Measurements from ENCODE around the gene KHSRP.

KHSRP gene, protein sequence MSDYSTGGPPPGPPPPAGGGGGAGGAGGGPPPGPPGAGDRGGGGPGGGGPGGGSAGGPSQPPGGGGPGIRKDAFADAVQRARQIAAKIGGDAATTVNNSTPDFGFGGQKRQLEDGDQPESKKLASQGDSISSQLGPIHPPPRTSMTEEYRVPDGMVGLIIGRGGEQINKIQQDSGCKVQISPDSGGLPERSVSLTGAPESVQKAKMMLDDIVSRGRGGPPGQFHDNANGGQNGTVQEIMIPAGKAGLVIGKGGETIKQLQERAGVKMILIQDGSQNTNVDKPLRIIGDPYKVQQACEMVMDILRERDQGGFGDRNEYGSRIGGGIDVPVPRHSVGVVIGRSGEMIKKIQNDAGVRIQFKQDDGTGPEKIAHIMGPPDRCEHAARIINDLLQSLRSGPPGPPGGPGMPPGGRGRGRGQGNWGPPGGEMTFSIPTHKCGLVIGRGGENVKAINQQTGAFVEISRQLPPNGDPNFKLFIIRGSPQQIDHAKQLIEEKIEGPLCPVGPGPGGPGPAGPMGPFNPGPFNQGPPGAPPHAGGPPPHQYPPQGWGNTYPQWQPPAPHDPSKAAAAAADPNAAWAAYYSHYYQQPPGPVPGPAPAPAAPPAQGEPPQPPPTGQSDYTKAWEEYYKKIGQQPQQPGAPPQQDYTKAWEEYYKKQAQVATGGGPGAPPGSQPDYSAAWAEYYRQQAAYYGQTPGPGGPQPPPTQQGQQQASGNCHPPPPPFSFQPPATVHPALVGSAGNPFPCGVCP

DNA sequence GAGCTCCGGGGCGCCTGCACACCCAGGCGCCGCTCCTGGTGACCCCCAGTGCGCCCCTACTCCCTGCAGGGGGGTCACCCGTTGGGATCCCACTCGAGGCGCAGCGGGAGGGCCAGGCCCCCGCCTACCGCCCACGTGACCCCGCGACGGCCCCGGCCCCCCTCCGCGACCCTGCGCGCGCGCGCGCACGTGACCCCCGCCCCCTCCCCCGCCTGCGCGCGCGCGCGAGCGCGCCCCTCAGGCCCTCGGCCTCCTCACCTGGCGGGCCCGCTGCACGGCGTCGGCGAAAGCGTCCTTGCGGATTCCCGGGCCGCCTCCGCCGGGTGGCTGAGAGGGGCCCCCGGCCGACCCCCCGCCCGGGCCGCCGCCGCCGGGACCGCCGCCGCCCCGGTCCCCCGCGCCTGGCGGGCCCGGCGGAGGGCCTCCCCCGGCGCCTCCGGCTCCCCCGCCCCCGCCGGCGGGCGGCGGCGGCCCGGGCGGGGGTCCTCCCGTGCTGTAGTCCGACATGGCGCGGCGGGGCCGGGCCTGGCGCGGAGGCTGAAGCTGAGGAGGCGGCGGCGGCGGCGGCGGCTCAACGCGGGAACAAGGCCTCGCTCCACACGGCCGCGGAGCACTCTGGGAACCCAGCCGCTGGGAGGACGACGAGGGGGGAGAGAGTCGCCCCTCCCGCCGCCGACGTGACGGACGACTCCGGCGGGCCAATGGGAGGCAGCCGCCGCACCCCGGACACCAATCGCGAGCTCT lies at the start of gene KHSRP:
Gene KHSRP (minus strand): TSS at position 617 of the 744 bp plus-strand sequence. CDS start 110 bp downstream, at position 507.
- DNase-seq (ENCODE audit: low read depth), result no peak
- peak within 1 kb of the TSS; percentile 71 for H3K4me3 ChIP-seq (ENCODE audit: low read depth, low read length)

DNA sequence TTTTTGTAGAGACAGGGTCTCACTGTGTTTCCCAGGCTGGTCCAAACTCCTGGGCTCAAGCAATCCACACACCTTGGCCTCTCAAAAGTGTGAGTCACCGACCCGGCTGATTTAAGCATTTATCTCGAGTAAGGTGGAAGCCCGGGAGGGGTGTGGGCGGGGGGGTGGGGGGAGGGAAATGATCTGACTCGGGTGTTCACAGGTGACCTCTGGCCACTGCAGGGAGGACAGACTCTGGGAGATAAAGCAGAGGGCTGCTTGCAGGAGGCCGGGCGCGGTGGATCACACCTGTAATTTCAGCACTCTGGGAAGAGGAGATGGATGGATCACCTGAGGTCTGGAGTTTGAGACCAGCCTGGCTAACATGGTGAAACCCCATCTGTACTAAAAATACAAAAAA lies 49.0 kb upstream of the KHSRP start:
- DNase-seq (ENCODE audit: low read depth), result no peak
- no peak overlapping the region for H3K4me3 ChIP-seq (ENCODE audit: low read depth, low read length)

- no peak for DNase-seq (ENCODE audit: low read depth)
- no peak overlapping the region for H3K4me3 ChIP-seq (ENCODE audit: low read depth, low read length)
Observed at GRCh38 chr19:6472713-6473112, 48.1 kb upstream of the KHSRP start.

DNA sequence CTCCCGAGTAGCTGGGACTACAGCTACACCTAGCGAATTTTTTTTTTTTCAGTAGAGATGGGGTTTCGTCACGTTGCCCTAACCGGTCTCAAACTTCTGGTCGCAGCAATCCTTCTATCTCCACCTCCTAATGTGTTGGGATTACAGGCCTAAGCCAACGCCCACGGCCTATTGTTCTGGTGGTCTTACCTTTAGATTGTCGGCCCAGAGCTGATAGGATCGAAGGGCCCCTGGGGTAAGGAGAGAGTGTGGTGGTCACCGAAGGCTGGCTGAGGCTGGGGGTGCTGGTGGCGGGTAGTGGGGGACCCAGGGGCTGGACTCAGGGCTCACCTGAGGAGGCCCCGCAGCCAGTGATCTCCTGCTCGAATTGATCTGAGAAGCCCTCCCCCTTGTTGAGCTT lies 46.5 kb upstream of the KHSRP start:
- no peak for DNase-seq (ENCODE audit: low read depth)
- no peak overlapping the region for H3K4me3 ChIP-seq (ENCODE audit: low read depth, low read length)

- no peak overlapping the region for H3K4me3 ChIP-seq (ENCODE audit: low read depth, low read length)
- no peak for DNase-seq (ENCODE audit: low read depth)
Observed at GRCh38 chr19:6470173-6470572, 45.6 kb upstream of the KHSRP start.

DNA sequence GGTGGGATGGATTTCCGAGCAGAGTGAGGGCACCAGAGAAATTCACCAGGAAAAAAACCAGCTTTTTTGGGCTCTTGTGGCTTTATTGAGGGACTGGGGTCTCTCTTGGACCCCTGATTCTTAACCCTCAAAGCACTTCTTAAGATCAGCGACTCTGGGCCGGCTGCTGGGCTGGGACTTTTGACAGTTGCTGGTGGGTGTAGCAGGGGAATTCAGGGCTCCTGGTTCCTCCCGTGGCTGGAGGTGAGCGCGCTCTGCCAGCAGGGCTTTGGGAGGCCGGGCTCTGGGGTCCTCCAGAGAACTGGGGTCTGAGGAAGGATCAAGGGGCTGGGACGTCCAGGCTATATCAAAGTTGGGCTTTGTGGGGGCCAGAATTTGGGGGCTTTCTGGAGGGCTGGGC lies 42.8 kb upstream of the KHSRP start:
- H3K4me3 ChIP-seq (ENCODE audit: low read depth, low read length), result no peak overlapping the region
- no peak for DNase-seq (ENCODE audit: low read depth)

- no peak for DNase-seq (ENCODE audit: low read depth)
- no peak overlapping the region for H3K4me3 ChIP-seq (ENCODE audit: low read depth, low read length)
Observed at GRCh38 chr19:6466526-6467248, 42.1 kb upstream of the KHSRP start.

DNA sequence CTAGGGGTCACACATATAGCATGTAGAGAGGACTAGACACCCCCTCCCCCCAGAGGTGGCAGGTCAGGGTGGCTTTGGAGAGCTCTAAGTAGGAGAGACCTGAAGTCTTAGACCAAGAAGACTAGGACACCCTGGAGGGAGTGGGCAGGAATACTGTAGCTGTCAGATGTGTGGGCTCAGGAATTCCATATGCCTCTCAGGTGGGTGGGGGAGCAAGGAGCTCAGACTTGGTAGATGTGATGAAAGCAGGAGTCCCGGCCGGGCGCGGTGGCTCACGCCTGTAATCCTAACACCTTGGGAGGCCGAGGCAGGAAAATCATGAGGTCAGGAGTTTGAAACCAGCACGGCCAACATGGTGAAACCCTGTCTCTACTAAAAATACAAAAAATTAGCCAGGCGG lies 41.1 kb upstream of the KHSRP start:
- no peak overlapping the region for H3K4me3 ChIP-seq (ENCODE audit: low read depth, low read length)

DNA sequence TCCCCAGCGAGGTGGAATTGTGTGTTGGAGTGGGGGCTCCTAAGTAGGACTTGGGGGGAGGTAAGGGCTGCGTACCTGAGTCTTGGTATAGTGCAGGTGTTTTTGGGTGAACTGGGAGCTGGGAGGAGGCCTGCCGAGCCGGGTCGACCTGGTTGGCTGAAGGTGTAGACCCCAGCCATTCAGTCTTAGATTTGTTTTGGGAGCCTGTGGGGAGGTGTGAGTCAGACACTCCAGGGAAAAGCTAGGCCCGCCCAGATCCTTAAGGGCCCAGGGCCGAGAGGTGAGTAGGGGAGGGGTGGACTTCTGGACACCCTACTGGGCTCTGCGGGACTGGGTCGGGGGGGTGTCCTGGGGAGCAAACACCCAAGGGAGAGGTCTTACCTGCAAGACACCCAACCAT lies 40.4 kb upstream of the KHSRP start:
- no peak overlapping the region for H3K4me3 ChIP-seq (ENCODE audit: low read depth, low read length)
- DNase-seq (ENCODE audit: low read depth), result no peak

More for the DNA sequence above, 41.1 kb upstream of the KHSRP start:
- DNase-seq (ENCODE audit: low read depth), result no peak

GRCh38 chr19:6464070-6464873 lies 39.7 kb upstream of the KHSRP start, which contains the start of gene CRB3:
CRB3 (plus strand) TSS chr19:6464271; CDS start chr19:6464702, 431 bp downstream.
- no peak for DNase-seq (ENCODE audit: low read depth)
- no peak within 1 kb of the TSS for H3K4me3 ChIP-seq (ENCODE audit: low read depth, low read length)

DNA sequence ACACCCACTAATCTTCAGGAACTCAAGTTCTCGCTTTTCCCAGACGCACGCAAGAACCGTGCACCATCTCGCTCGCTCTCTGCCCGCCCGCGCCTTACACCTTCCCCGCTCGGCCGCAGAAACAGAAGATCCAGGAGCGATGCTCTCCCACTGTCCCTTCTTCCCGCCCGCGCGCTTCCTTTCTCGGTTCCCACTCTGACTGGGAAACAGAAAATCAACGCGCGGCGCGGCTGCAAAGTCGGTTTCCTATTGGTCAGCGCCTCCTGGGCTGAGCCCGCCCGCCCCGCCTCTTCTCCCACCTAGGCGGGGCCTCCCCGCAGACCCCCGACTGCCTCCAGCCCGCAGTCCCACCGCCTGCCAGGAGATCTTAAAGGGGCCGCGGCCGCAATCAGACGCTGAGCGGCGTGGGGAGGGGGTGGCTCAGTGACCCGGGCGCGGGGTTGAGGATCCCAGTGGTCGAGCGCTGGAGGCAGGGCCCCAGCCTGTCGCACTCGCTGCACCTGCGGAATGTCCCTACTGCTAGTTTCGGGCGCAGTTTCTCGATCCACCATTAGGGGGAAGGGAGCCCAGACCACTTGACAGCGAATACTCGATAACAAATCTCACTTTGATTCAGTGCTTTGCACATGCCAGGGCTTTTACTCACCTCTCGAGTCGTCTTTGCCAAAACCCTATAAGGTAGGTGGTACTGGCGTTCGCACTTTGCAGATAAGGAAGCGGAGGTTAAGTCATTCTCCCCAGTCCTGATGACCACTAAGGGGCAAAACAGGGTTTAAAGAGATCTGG lies 35.7 kb upstream of the KHSRP start:
- peak; percentile 94 for DNase-seq (ENCODE audit: low read depth)
- peak overlapping the region; percentile 68 for H3K4me3 ChIP-seq (ENCODE audit: low read depth, low read length)

GRCh38 chr19:6459262-6460098 lies 34.9 kb upstream of the KHSRP start, which contains the start of gene SLC25A23:
SLC25A23 (minus strand) TSS chr19:6459792; CDS start chr19:6459628, 164 bp downstream.
- H3K4me3 ChIP-seq (ENCODE audit: low read depth, low read length), result peak within 1 kb of the TSS; percentile 68
- peak; percentile 39 for DNase-seq (ENCODE audit: low read depth)

- H3K4me3 ChIP-seq (ENCODE audit: low read depth, low read length), result peak overlapping the region; percentile 68
- no peak for DNase-seq (ENCODE audit: low read depth)
Observed at GRCh38 chr19:6458695-6459261, 34.2 kb upstream of the KHSRP start.

DNA sequence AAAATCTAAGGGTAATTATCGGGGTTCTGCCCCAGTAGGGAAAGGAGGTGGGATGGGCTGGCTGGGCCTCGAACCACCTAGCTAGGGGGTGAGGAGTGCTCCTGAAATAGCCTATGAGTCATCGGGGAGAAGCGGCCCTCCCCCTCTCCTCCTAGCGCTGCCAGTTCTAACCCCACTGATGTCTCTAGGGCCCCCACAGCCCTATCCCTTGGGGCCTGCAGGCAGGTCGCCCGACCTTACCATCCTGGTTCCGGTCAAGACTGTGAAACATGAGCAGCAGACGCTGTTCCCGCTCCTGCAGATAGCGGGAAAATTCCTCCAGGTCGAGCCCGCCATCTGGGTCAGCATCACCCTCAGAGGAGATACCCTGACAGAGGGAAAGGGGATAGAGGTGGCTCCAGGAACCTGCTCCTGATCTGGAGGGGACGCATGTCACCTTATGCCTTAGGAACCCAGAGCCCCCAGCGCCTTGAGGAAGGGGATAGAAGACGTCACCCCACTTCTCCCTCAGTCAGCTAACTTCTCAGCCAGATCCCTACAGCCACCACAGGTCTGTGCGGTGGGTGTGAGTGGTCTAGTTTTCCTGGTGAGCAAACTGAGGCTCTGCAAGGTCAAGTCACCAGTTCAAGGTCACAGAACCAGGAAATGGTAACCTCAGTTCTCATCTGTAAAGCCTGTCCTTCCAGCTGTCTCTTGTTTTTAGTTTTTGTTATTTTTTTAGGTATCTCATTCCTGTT lies 33.5 kb upstream of the KHSRP start:
- DNase-seq (ENCODE audit: low read depth), result no peak

DNA sequence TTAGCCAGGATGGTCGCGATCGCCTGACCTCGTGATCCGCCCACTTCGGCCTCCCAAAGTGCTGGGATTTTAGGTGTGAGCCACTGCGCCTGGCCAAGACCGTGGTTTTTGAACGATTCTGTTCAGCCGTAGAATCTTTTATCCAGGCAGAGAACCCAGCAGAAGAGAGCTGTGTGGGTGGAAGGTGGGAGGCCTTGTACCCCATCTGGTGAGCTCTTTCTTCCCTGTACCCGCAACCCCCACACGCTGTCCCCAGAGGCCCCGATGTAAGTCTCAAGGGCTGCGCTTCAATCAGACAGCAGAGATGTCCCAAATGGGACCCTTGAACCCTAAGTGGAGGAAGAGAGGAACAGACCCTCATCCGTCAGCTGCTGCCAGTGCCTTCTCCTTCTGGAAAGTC lies 31.3 kb upstream of the KHSRP start:
- no peak for DNase-seq (ENCODE audit: low read depth)
- no peak overlapping the region for H3K4me3 ChIP-seq (ENCODE audit: low read depth, low read length)

More for the DNA sequence above, 33.5 kb upstream of the KHSRP start:
- no peak overlapping the region for H3K4me3 ChIP-seq (ENCODE audit: low read depth, low read length)

All from skeletal muscle cell (primary cell).